Measurements from ENCODE around the gene SNU13. TPM values are rescaled to one million over a fixed set of nuclear protein-coding genes. Genes with fewer than 3 reads are reported as not detected.
A peak's percentile ranks its signal among the peaks of the same experiment; 100 is the strongest.
"Not testable (repeated sequence)": the region's sequence is repeated elsewhere in the genome, so short reads cannot be mapped to it uniquely, and the experiment has no call there.

Gene SNU13
- total and polyA plus RNA-seq, 9 donors: 88.1 to 188 (median 129) TPM

DNA sequence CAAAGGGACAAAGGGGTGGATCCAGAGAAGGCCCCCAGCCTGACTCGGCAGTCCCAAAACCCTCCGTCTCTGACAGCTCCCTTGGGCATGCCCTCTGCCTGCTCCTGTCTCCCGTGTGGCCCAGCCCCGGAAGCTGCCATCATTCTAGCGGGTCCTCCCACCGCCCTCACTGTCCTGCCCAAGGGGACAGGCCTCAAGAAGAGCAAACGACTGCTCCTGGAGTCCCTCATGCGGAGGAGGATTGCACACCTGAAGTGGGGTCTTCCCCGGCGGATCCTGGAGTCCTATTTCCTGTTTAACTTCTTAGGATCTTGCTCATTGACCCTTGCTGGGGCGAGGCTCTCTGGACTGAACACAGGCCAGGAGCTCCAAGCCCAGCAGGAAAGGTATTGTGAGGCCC lies 8.0 kb upstream of the SNU13 start:
- intact Hi-C loops (cut with DNase I): loop anchor here (2.0 to 5.0 kb wide), 2 partner anchors 244 to 246 kb away; no protein-coding TSS in a partner anchor
- no peak overlapping the region for H3K27ac ChIP-seq
- WGBS, 3 donors: 45 to 56% (median 47%) methylated on average over 11 of the region's 11 CpGs
- H3K4me1 ChIP-seq (ENCODE audit: insufficient read depth): peaks cover 7% of the 10 kb centered on the region
- TF ChIP-seq, protein P1, sequence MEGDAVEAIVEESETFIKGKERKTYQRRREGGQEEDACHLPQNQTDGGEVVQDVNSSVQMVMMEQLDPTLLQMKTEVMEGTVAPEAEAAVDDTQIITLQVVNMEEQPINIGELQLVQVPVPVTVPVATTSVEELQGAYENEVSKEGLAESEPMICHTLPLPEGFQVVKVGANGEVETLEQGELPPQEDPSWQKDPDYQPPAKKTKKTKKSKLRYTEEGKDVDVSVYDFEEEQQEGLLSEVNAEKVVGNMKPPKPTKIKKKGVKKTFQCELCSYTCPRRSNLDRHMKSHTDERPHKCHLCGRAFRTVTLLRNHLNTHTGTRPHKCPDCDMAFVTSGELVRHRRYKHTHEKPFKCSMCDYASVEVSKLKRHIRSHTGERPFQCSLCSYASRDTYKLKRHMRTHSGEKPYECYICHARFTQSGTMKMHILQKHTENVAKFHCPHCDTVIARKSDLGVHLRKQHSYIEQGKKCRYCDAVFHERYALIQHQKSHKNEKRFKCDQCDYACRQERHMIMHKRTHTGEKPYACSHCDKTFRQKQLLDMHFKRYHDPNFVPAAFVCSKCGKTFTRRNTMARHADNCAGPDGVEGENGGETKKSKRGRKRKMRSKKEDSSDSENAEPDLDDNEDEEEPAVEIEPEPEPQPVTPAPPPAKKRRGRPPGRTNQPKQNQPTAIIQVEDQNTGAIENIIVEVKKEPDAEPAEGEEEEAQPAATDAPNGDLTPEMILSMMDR (IDR thresholded peaks at IDR 0.05): no peak
- no peak for TF ChIP-seq POLR2A (IDR thresholded peaks at IDR 0.05)
- no peak for TF ChIP-seq EP300 (IDR thresholded peaks at IDR 0.05)
- no peak for DNase-seq
- H3K9me3 ChIP-seq: no peaks in the 10 kb centered on the region
- H3K36me3 ChIP-seq: no peaks in the 10 kb centered on the region
- H3K4me3 ChIP-seq: no peak overlapping the region
- H3K27me3 ChIP-seq: no peaks in the 10 kb centered on the region

DNA sequence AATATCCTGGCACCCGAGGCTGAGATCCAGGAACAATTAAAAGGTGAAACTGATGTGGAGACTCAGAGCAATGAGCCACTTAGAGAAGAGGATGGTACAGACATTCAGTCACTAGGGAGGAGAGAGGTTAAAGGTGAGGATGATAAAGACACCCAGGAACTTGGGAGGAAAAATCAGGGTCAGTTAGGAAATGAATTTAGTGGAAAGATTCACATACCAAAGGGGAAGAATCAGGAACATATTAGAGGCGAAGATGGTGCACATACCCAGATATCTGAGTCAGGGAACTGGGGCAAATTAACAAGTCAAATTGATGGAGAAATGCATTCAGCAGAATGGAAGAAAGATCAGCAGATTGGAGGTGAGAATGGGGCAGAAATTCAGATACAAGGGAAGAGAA lies 6.5 kb upstream of the SNU13 start:
- intact Hi-C loops (cut with DNase I): loop anchor here in 2 of 4 donors (5.0 kb wide), 1 partner anchor 247 kb away; no protein-coding TSS in a partner anchor
- Histone ChIP-seq H3K4me1 (ENCODE audit: insufficient read depth) (peaks cover 7% of the 10 kb centered on the region), H3K9me3 (no peaks in the 10 kb centered on the region)

DNA sequence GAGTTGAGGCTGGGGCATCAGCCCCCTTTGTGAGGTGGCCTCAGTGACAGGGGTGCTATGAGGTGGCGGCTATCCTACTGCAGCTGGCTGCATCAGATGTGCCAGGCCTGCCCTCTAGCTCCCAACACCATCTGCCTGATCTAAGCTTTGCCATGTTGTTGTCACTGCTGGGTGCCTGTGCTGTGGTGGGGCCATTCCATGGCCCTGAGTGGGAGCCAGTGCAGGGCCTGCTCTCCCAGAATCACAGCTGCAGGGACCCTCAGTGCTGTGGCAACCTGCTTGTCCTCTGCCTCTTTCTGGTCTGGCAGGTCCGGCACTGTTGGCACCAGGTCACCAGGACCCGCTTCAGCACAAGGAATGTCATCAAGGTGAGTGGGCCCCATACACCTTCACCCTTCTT lies 1.8 kb upstream of the SNU13 start:
- Histone ChIP-seq H3K4me3 (no peak overlapping the region), H3K4me1 (ENCODE audit: insufficient read depth) (peaks cover 1% of the 10 kb centered on the region), H3K36me3 (no peaks in the 10 kb centered on the region), H3K27me3 (no peaks in the 10 kb centered on the region), H3K27ac (no peak overlapping the region), H3K9me3 (no peaks in the 10 kb centered on the region)
- WGBS, 3 donors: 81 to 87% (median 81%) methylated on average over 3 of the region's 3 CpGs
- intact Hi-C loops (cut with DNase I): no loop called here
- TF ChIP-seq POLR2A (IDR thresholded peaks at IDR 0.05): no peak
- TF ChIP-seq, protein P1 (IDR thresholded peaks at IDR 0.05): no peak
- TF ChIP-seq EP300 (IDR thresholded peaks at IDR 0.05): no peak
- DNase-seq: no peak

More for the DNA sequence above, 6.5 kb upstream of the SNU13 start:
- Histone ChIP-seq H3K27me3 (no peaks in the 10 kb centered on the region), H3K4me3 (no peak overlapping the region), H3K36me3 (no peaks in the 10 kb centered on the region), H3K27ac (no peak overlapping the region)
- TF ChIP-seq, protein P1 (IDR thresholded peaks at IDR 0.05): no peak
- TF ChIP-seq POLR2A (IDR thresholded peaks at IDR 0.05) (no peak), EP300 (IDR thresholded peaks at IDR 0.05) (no peak)
- WGBS, 3 donors: 80 to 87% (median 85%) methylated on average over 2 of the region's 2 CpGs
- DNase-seq: no peak

DNA sequence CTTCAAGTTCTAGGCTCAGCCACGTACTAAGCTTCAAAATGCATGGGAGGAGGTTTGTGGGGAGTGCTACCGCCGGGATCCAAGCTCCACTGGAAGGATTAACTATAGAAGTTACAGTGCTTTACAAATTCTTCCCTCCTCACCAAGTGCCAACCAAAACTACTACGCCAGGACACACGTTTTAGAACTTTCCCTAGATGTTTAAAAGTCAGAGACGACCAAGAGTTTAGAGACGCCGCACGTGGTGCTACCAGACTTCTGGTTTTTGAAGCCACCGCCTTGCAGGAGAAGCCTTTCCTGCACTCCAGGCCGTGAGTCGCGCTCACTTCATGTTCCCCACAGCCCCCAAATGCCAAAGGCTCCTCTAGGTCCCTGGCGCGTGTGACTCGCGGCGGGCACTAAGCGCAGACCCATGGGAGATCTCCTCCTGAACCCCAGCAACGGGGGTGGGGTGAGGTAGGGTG lies 734 bp downstream of the SNU13 start:
- TF ChIP-seq EP300 (IDR thresholded peaks at IDR 0.05) (no peak), POLR2A (IDR thresholded peaks at IDR 0.05) (no peak)
- TF ChIP-seq, protein P1 (IDR thresholded peaks at IDR 0.05): no peak
- Histone ChIP-seq H3K27me3 (no peaks in the 10 kb centered on the region), H3K4me3 (peak overlapping the region; percentile 74), H3K36me3 (no peaks in the 10 kb centered on the region), H3K9me3 (no peaks in the 10 kb centered on the region), H3K4me1 (ENCODE audit: insufficient read depth) (peaks cover 1% of the 10 kb centered on the region), H3K27ac (peak overlapping the region; percentile 88 to 89)
- WGBS, 3 donors: 0% methylated on average over 20 of the region's 20 CpGs
- intact Hi-C loops (cut with DNase I): no loop called here
- peak in 2 of 5 donors; percentile 49 to 52 for DNase-seq

DNA sequence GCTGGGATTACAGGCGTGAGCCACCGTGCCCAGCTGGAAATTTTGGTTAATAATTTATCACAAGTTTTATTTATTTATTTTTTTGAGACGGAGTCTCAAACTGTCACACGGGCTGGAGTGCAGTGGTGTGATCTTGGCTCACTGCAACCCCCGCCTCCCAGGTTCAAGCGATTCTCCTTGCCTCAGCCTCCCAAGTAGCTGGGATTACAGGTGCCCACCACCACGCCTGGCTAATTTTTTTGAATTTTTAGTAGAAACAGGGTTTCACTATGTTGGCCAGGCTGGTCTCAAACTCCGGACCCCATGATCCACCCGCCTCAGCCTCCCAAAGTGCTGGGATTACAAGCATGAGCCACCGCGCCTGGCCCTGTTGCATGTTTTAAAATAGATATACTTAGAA lies 1.8 kb downstream of the SNU13 start:
- DNase-seq; H3K27ac ChIP-seq; H3K9me3 ChIP-seq; H3K4me1 ChIP-seq (ENCODE audit: insufficient read depth); H3K4me3 ChIP-seq; intact Hi-C loops (cut with DNase I); H3K36me3 ChIP-seq; H3K27me3 ChIP-seq: not testable (repeated sequence)
- 91 to 94% (median 94%) methylated on average over 11 of the region's 11 CpGs for WGBS, 3 donors

Data from ovary (tissue), 9 donors.